ENCODE measurements around the gene WDR26.
"Not testable (repeated sequence)": the region's sequence is repeated elsewhere in the genome, so short reads cannot be mapped to it uniquely, and the experiment has no call there.

WDR26 gene

GRCh38 chr1:224392411-224393249 is 42.0 kb downstream of the WDR26 start:
- no peak for DNase-seq

GRCh38 chr1:224390517-224390916 is 44.1 kb downstream of the WDR26 start:
- no peak for DNase-seq

GRCh38 chr1:224387943-224388342 is 46.7 kb downstream of the WDR26 start:
- DNase-seq, result no peak

DNA sequence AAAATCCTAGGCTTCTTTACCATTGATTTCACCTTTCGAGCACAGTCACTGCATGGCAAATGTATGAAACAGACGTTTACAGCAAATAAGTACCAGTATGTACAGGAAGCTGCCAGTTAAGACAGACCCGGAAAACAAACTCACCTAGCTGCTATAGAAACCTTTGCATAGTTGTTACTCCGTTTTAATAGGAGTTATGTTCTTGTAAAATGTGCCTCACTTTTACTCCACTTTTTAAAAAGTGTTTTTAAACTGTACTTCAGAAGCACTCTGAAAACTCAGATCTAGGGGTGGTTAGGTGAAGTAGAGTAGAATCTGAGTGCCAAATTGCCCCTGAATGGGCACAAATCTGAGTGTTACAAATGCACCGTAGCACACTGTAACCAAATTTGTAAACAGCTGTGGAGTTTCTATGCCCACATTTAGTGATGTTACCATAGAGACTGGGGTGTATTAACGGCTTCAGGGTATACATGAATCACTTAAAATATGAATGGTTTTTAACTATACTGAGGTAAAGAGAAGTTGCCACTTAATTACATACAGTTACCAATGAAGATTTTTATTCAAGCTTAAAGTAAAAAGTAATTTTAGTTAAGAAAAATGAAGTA is 47.2 kb downstream of the WDR26 start:
- DNase-seq, result no peak

- no peak for DNase-seq
Observed at GRCh38 chr1:224383218-224383617, 51.4 kb downstream of the WDR26 start.

- DNase-seq, result no peak
Observed at GRCh38 chr1:224381880-224382548, 52.6 kb downstream of the WDR26 start.

GRCh38 chr1:224380003-224380402 is 54.6 kb downstream of the WDR26 start:
- DNase-seq, result no peak

GRCh38 chr1:224378855-224379631 is 55.6 kb downstream of the WDR26 start:
- DNase-seq, result no peak

DNA sequence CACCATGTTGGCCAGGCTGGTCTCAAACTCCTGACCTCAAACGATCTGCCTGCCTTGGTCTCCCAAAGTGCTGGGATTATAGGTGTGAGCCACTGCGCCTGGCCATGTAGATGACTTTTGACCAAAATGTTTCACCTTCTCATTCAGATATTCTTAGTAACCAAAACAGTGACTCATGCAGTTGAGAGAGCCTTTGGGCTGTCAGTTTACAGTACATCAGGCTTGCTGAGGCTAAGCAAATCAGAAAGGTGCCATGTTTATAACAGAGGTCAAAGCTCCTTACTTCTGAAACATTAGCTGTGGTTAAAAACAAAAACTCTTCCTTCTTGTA is 57.0 kb downstream of the WDR26 start:
- no peak for DNase-seq

- no peak for DNase-seq
Observed at GRCh38 chr1:224375059-224375458, 59.5 kb downstream of the WDR26 start.

GRCh38 chr1:224373008-224373590 is 61.5 kb downstream of the WDR26 start:
- DNase-seq, result no peak

- no peak for DNase-seq
Observed at GRCh38 chr1:224368409-224368808, 66.2 kb downstream of the WDR26 start.

- DNase-seq, result no peak
Observed at GRCh38 chr1:224359207-224359606, 75.4 kb downstream of the WDR26 start.

- no peak for DNase-seq
Observed at GRCh38 chr1:224358237-224358636, 76.4 kb downstream of the WDR26 start.

DNA sequence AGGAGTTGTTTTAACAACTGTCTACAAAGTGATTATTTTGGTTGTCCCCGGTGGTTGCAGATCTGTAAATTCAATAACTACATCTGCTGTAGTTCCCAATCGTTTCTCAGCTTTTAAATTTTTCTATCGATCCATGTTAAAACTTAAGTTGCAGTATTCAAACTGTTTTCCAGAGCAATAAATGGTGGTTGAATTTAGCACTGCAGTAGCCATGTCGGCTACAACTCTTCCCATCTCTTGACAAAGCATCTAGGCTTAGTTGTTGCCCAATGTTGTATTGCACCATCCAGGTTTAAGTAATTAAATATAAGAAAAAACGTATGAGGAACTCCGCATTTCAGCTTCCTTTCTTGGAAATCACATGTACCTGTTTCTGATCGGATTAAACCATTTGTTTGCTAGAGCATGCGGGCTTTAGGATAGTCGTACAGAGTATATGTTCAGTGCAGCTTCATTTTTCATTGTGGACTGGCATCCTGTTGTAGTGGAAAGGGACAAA is 76.9 kb downstream of the WDR26 start:
- no peak for DNase-seq

DNA sequence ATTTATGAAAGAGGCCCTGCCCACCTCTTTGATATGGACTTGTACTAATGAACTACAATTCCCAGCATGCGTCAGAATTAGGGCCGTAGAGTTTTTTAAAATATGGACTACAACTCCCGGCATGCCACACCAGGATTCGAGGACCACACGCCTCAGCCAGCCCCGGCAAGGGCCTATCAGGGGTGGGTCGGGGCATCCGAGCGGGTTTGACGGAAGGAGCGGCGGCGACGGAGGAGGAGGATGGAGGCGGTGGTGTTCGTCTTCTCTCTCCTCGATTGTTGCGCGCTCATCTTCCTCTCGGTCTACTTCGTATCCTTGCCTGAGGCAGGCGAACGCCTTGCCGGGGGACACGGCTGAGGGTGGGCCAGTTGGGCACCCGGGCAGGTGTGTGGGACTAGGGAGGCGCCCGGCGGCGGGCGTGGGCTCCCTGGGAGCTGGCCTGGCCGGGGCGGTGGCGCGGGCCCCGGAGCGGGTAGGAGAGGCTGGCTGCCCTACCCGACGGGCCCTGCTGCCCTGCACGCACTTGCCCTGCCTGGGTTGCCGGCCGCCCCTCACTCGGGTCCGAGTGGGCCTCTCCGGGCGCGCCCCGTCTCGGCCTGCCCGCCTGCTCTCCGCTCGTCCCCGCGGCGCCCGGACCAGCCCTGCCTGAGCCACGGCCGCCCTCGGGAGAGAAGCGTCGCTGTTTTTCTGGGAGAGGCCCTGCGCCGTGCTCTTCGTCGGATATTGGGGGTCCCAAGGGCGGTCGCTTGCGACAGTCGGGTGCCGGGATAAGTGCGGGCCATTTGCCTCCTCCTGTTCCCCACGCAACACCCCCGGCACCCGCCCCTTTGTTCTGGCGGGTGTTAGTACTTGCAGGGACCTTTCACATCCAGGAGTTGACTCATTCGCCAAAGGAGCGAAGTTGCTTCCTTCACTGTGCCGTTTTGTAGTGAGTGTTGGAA is 77.6 kb downstream of the WDR26 start, which contains the start of gene CNIH4:
Gene CNIH4, plus strand, starts transcription at position 195 of the 941 bp plus-strand sequence. Its CDS starts 46 bp downstream, at position 241.
- peak; percentile 88 for DNase-seq

DNA sequence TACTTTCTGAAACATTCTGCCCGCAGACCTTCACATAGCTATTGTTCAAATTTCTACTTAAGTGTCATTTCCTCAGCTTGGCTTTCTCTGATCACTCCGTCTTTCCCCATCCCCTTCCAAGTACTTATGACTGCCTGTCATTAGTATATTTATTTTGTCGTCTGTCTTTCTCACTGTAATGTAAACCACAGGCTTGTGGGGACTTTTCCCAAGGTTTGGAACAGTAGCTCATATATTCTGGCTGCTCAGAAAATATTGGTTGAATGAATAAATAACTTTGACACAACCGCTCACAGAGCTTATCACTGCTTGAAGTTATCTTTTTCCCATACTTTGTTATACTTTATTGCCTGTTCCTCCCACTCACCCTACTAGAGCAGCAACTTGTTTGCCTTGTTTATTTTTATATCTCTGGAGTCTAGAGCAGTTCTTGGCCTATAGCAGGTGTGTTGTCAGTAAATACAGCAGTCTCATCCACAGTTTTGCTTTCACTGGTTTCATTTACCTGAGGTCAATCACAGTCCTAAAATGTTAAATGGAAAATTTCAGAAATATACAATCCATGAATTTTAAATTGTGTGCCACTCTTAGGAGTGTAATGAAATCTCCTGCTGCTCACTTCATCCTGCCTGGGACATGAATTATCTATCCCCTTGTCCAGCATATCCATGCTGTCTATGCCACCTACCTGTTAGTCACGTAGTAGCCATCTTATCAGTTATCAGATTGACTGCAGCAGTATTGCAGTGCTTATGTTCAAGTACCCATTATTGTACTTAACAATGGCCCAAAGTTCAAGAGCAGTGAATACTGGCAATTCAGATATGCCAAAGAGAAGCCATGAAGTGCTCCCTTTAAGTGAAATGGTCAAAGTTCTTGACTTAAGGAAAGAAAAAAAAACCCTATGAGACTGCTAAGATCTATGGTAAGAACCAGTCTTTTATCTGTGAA is 80.3 kb downstream of the WDR26 start:
- DNase-seq, result no peak

DNA sequence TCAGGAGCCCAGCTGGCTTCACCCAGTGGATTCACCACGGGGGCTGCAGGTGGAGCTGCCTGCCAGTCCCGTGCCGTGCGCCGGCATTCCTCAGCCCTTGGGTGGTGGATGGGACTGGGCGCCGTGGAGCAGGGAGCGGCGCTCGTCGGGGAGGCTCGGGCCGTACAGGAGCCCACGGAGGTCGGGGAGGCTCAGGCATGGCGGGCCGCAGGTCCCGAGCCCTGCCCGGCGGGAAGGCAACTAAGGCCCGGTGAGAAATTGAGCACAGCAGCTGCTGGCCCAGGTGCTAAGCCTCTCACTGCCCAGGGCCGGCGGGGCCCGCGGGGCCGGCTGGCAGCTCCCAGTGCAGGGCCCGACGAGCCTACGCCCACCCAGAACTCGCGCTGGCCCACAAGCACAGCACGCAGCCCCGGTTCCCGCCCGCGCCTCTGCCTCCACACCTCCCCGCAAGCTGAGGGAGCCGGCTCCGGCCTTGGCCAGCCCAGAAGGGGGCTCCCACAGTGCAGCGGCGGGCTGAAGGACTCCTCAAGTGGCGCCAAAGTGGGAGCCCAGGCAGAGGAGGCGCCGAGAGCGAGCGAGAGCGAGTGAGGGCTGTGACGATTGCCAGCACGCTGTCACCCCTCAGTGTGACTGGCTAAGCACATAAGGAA is 82.0 kb downstream of the WDR26 start:
- DNase-seq, result not testable (repeated sequence)

DNA sequence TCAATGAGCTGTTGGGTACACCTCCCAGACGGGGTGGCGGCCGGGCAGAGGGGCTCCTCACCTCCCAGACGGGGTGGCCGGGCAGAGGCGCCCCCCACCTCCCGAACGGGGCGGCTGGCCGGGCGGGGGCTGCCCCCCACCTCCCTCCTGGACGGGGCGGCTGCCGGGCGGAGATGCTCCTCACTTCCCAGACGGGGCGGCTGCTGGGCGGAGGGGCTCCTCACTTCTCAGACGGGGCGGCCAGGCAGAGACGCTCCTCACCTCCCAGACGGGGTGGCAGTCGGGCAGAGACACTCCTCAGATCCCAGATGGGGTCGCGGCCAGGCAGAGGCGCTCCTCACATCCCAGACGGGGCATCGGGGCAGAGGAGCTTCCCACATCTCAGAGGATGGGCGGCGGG is 84.9 kb downstream of the WDR26 start:
- not testable (repeated sequence) for DNase-seq

DNA sequence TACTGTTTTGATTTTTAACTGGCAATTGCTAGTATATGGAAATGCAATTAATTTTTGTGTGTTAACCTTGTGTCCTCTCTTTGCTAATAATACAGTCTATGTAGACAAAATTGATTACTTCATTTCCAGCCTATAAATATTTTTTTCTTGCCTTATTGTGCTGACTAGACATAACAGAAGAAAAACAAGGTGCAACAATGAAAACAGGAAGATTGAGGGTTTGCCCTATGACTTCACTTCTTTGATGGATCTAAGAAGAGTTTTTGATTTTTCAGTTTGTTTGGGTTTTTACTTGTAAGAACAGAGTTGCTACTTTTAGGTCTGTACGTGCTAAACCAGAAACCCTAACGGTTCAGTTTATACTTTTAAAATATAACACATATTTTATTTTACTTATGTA is 86.5 kb downstream of the WDR26 start:
- no peak for DNase-seq
